PFSK-1 (cell line): Measurements from ENCODE around the gene PWWP2B.
A peak's percentile ranks its signal among the peaks of the same experiment; 100 is the strongest.

ENCODE experiments used
- FOXP2 ChIP-seq: optimal IDR thresholded peaks from 2 replicates; pipeline ENCODE3; 2011; ENCODE audit warnings: borderline replicate concordance, control low read depth, inconsistent platforms; ENCODE audit not compliant: insufficient read depth; ENCODE audit errors: extremely low read length, extremely low read depth
- POLR2AphosphoS5 ChIP-seq: IDR thresholded peaks from 2 replicates; pipeline ENCODE4 v1.6.1; 2012; ENCODE audit warnings: low read depth, mild to moderate bottlenecking, control low read depth, low read length, moderate library complexity
- REST ChIP-seq, 2 experiments: IDR thresholded peaks; 2 replicates each; pipeline versions ENCODE4 v1.6.1 to v1.8.0; 2011 to 2012; ENCODE audit warnings: low read depth in 2 of 2, low read length in 2 of 2, control low read depth in 1 of 2, inconsistent platforms in 1 of 2, mild to moderate bottlenecking in 1 of 2, moderate library complexity in 1 of 2; ENCODE audit not compliant: insufficient read depth in 1 of 2
- SIN3A ChIP-seq: IDR thresholded peaks from 2 replicates; pipeline ENCODE4 v1.6.1; 2012; ENCODE audit warnings: mild to moderate bottlenecking, low read length, moderate library complexity, borderline replicate concordance; ENCODE audit not compliant: insufficient read depth
- TAF1 ChIP-seq: IDR thresholded peaks from 2 replicates; pipeline ENCODE4 v1.6.1; 2012; ENCODE audit warnings: low read length, control low read depth, borderline replicate concordance; ENCODE audit not compliant: insufficient read depth

PWWP2B gene

GRCh38 chr10:132386419-132386831, 10.6 kb upstream of the PWWP2B start:
- no peak for TF ChIP-seq FOXP2
- no peak for TF ChIP-seq TAF1
- TF ChIP-seq POLR2AphosphoS5, result no peak
- TF ChIP-seq SIN3A, result no peak
- TF ChIP-seq REST (IDR thresholded peaks at IDR 0.05; ENCODE audit: insufficient read depth in 1 of 2, low read depth in 2 of 2, low read length in 2 of 2), result no peak

- TF ChIP-seq REST (IDR thresholded peaks at IDR 0.05; ENCODE audit: insufficient read depth in 1 of 2, low read depth in 2 of 2, low read length in 2 of 2), result no peak
- TF ChIP-seq POLR2AphosphoS5, result no peak
- no peak for TF ChIP-seq TAF1
- TF ChIP-seq FOXP2, result peak; percentile 70
- no peak for TF ChIP-seq SIN3A
These were observed 9.2 kb upstream of the PWWP2B start for GRCh38 chr10:132387764-132388210.

GRCh38 chr10:132388891-132389432, 8.0 kb upstream of the PWWP2B start:
- TF ChIP-seq POLR2AphosphoS5, result no peak
- TF ChIP-seq FOXP2, result no peak
- TF ChIP-seq TAF1, result no peak
- TF ChIP-seq SIN3A, result no peak
- no peak for TF ChIP-seq REST (IDR thresholded peaks at IDR 0.05; ENCODE audit: insufficient read depth in 1 of 2, low read depth in 2 of 2, low read length in 2 of 2)

- TF ChIP-seq FOXP2 (no peak), TAF1 (no peak), POLR2AphosphoS5 (no peak), SIN3A (no peak), REST (IDR thresholded peaks at IDR 0.05; ENCODE audit: insufficient read depth in 1 of 2, low read depth in 2 of 2, low read length in 2 of 2) (no peak)
These were observed 7.4 kb upstream of the PWWP2B start for GRCh38 chr10:132389433-132390169.
